Measurements from ENCODE around the gene CNBD2.

DNA sequence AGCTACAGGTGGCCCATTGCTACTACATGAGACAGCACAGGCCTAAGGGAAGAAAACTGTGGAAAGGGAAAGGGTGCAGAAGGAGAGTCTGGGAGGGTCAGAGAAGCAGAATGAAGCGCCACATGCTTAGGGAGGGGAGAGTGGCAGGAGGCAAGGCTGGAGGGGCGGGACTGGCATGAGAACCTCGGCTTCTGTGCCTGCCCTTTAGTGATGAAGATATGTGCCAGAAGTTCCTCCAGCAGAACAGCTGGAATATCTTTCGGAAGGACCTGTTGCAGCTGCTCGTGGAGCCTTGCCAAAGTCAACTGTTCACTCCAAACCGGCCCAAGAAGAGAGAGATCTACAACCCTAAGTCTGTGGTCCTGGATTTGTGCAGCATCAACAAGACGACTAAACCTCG lies 61.8 kb downstream of the CNBD2 start:
- no peak for TF ChIP-seq CTCF (IDR thresholded peaks at IDR 0.05)
- no peak for TF ChIP-seq POLR2A (IDR thresholded peaks at IDR 0.05)
